Retina (tissue), 1 donor: Measurements from ENCODE around the gene INSIG1.

Experiments
- DNase-seq: peaks from one replicate; pipeline ENCODE4 v3.0.0-alpha.2; 2016

The INSIG1 gene

DNA sequence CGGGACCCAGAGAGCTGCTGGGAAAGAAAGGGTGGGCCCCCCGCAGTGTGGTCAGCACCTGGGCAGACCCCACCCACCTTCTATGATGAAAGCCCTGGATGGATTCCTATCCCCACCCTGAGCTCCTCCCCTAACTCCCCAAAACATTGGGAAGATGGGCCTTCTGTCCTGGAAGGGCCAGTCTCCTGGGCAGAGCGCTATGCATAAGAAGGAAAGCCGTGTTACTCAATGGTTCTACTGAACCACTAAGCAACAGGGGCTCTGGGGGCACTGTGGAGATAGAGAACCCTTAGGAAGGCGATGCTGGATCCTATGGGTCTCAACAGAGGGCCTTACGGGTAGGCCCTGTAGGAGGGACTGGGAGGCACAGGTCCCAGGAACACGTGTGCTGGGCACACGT lies 30.7 kb upstream of the INSIG1 start:
- no peak for DNase-seq

DNA sequence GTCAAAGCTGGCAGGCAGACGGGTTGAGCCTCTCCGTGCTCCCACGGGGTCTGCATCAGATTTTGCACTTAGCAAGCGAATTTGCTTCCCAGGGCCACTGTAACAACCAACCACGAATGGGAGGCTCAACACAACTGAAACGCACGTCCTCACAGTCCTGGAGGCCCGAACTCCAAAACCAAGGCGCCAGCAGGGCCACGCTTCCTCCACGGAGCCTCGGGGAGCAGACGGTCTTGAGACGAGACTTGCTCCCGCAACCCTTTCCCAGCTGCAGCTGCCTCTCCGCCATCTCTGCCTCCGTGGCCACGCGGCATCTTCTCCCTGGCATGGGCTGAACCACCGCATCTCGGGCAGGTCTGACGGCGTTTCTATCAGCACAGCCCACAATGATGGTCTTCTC lies 30.2 kb upstream of the INSIG1 start:
- DNase-seq, result no peak

DNA sequence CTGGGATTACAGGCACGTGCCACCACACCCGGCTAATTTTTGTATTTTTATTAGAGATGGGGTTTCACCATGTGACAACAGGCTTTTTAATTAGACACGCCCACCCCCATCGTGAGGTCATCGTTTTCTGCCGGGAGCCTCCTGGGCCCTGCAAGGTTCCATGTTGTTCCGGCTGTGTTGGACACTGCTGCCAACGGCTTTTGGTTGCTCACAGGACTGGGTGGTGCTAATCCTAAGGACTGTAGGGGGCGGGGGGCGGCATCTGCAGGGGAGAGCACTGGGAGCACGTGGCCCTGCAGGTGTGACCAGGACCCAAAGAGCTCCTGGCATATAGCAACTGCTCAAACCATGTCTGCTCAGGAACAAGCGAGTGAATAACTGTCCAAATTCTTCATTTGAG lies 29.5 kb upstream of the INSIG1 start:
- no peak for DNase-seq

DNA sequence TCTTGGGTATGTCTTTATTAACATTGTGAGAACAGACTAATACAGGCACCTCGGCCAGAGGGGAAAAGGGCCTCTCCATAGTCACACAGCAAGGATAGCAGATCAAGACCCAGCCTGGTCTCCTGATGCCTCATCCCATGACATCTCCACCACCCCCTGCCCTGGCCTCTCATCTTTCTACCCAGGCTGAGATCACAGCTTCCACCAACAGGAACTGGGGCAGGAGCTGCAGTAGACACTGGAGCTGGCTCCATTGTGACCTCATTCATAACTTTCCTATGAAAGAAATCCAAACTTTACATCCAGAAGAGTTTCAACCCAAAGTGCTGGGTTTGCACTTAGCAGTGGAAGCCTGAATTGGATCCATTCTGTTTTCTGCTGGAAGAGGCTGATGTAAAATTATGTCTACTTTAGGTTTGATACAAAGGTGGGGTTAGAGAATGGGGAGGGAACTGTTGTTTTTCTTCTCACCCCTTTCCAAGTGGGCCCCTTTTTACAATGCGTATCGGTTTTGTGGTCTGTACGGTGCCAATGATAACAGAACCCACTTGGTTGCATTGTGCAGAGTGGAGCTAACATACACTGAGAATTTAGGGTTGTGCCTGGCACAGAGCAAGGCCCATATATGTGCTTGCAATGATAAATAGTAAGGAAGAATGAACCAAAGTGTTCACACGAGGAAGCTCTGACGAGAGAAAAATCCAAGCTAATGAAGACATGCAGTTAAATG lies 28.6 kb upstream of the INSIG1 start:
- no peak for DNase-seq

DNA sequence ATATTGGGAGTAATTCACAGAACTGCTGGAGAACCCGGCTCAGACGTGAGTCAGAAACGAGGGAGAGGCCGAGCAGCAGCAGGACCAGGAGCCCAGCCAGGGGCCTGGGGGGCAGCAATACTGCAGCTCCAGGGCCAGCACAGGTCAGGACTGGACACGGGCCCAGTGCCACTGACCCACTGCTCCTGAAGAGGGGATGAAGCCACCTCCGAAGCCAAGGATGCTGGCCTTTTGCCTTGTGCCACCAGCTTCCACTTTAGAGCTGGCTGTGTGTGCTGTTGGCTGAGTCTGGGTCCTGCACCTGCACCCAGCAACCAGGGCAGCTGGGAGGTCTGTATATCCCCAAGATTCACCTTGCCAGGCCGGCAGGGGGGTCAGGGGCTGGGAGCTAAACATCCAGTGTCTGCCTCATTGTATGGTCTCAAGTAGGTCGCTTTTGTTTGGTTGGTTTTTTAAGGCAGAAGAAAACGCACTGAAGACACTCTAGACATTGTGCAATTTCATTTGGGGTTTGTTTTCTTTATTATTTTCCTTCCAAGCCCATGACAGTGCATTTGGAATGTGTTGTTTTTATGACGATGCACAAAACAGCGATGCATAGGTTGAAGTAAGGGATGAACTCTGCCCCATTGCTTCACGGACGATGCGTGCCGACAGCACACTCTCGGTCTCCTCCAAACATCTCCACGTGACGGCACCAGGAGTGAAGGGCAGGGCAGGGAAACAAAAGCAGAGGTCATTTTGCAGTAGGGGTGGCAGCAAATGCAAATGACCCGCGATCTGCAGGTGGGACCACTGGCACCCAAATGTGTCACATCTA lies 27.7 kb upstream of the INSIG1 start:
- DNase-seq, result no peak

DNA sequence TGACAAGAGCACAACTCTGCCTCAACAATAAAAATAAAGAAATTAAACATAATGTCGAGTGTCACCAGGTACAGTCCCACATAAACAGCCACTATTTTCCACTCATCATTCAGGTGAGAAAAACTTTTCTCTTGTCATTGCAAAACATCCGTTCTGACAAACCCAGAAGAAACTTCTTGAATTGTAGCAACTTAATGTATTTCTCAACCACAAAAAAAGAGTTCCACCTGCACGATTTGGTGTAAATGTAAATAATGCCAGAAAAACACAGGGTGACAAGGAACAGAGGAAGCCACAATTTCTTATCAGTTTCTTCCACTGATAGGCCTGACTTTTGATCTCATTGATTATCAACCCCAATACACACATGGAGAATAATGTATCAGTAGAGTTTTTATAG lies 26.8 kb upstream of the INSIG1 start:
- no peak for DNase-seq

DNA sequence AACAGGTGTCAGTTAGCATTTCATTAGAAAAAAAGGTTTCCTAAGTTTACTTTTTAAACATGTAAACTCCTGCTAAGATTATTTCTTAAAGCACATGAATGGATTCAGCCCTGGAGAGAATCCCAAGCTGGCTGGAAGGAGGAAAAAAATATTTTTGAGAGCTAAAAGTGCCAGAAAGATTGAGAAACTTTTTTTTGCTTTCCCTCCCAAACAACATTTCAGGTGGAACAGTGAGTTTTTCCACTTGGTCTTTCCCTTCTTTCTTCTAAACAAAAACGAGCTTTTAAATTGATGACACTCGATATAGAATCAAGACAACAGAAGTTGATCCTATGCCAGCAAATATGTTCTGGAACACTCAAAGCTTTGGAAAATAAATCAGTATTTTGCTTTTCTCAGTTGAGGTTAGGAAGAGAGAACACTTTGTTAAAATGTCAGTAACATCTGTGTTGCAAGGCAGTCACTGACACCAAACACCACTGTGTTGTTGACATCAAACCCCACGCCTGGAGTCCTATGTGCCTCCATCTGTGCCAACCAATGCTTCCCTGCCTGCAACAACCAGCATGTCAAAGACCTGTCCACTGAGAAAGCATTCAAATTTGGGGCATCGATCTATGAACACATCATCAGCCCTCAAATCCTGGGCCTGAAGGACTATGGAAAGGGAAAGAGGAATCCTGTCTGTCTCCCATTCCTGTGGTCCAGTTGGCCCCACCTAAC lies 22.9 kb upstream of the INSIG1 start:
- no peak for DNase-seq

DNA sequence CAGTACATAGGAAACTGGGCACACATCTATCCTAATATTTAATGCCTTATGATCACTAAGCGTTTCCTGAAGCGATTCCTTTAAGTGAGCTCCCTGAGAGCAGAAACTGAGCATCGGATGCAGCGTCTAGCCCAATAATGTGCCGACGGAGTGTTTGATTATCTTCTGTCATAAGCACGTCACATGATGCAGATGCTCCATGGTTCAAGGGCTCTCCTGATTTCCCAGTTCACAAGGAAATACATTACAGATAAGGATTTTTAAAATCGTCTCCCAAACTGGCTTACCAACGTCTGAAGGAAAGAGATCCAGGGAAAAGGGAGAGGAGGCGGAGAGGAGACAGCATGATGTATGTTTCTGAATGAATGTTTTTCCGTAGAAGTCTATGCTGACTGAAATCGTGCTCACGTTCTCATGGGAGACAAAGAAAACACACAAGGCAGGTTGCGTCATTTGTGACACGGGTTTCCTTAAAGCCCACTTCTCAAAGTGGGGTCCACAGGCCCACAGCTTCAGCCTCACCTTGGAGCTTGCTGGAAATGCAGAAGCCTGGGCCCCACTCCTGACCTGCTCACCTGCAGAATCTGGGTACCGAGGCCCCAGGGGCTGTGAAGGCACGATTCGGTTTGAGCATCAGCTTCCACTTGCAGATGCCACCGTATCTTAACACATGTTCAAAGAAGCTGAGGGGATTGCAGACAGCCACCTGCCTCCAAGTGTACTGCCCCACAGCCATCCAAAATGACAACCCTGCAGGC lies 21.5 kb upstream of the INSIG1 start:
- no peak for DNase-seq

DNA sequence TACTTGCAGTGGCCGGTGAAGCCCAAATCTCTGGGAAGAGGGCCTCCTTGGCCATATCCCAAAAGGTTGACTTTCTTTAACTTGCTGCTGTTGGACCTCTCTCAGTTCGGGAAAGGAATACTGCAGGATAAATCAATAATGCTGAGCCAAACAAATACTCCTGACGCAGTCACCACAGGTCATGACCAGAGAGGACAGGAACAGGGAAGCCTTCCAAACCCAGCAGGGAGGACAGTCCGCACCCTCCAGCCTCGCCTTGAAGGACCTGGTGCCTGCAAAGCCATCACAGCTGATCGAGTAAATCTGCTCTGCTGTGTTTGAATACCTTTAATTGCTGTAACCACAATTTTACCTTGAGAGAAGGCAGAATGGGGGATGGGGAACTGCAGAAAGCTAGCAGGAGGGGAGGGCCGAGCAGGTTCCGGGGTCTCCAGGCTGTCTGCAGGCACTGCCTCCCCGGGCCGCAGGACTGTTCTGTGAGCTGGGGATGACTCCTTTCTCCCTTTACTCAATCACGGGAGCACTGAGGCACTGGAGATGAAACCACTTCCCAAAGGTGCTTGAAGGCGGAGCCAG lies 20.8 kb upstream of the INSIG1 start:
- DNase-seq, result no peak

DNA sequence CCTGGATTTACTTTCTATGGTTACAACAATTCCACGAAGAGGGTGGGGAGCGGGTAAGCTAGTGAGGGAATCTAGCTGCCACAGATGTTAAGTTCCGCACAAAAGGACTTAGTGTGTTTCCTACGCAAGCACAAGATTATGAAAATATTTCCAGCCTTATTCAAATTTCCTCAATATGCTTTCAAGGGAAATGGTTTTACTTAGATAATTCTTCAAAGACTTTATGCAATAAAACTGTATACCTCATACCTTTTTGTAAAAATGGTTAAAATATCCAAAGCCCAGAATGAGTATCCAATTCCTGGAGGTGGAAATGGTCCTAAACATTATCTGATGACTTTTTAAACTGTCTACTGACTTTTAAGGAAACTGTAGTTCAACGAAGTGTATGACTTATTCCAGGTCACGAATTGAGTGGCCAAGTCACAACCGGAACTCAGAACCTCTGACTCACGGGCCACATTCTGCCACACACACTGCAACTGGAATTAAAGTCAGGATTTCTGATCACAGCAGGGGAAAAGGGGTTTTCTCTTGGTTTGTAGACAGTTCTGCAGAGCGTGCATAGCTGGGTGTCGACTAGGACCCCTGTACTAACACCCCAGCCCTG lies 20.2 kb upstream of the INSIG1 start:
- DNase-seq, result no peak

DNA sequence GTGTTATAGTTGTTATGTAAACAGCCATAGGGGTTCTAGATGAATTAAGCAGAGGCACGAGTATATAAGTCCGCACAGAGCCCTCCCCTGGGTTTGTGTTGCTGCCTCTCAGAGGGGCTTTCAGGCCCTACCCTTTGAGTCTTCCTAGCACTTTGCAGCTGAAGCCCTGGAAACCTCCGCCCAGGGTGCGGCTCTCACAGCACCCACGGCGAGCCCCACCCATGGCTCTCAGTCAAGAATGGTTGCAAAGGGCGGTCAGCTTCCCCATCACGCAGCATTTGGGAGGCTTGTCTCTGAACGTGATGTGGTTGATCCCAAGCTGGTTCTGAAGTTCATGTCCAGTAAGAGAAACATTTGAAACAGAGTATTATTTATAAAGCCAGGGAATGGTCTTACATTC lies 18.8 kb upstream of the INSIG1 start:
- no peak for DNase-seq

DNA sequence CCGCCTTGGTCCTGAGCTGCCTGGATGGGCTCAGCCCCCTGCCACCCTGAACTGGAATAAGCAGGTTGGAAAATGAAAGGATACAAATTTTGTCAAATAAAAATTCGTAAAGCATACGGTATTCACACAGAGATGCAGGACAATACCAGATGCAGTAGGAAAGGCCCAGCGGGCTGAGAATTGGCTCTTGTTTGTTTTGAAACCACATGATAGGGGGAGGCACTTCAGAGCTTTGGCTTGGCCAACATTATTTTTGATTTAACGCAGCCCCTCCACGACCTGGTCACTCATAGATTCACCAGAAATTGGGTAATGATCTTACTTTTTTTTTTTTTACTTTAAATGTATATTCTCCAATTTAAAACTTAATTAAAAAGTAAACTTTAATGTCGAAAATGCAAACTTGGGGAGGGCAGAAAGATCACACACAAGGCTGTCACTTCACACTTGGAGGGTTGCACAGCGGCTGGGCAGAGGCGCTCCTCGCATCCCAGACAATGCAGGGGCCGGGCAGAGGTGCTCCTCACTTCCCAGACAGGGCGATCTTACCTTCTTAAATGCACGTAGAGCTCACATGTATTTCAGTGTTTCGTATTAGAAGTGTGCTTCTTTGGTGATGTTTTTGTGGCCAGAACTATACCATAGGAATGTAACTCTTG lies 17.8 kb upstream of the INSIG1 start:
- no peak for DNase-seq

DNA sequence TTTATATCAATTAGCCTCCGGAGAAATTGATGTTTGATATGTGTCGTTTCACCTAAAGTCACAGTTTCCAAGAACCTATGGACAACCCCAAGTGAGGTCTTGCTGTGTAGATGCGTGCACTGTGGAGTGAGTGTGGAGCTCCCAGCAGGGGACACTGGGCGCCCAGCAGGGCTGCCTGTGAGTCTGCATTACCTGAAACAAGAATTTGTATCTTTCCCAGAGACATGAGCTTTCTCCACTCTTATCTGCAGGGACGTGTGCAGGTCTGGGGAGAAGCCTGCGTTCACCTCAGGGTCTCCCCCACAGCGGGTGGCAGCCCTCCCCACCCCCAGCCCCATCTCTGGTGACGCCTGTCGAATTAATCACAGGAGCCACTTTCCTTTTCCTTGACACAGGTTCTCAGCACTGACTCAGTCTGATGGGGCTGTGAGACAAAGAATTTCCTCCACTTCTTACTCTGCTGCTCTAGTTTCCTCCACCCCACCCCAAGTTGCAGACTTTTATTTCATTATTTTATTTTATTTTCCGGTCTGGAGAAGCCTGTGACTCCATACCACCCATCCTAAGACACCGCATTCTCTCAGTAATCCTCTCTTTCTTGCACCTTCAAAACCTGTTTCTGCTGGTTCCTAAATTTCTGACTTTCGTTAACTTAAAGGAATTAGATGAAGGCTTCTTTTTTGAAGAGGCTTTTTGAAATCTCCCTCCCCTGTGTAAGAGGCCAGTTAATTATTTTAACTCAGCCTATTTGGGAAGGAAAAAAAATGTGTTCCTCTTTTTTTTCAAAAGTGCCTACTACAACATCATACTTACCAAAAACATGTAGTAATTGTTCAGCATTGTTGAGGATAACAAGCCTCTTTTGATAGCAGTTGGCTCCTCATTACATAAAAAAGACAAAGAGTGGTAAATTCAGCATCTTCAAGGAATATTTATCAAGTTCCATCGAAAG lies 17.0 kb upstream of the INSIG1 start:
- no peak for DNase-seq

DNA sequence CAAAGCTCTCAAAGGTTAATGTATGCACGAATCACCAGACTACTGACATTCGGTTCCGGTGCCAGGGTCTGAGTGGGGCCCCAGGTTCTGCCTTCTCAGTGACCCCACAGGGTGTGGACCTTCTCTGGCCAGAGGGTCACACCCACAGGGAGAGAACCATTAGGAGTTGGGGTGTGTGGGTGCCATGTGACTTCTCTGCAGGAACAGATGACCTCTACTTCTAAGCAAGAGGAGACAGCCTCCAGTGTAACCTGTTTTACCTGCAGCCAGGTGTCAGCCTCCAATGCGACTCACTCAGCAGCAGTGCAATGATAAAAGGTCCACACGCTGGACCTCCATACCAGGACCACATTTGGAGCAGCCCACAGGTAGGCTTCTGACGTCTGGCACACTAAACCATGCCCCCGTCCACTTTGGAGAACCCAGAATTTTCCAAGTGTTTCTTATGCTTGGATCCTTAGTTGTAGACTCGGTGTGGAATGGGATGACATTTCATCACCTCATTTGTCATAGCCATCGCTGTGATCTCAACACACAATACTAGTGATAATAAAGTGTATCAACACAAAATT lies 16.2 kb upstream of the INSIG1 start:
- DNase-seq, result no peak

DNA sequence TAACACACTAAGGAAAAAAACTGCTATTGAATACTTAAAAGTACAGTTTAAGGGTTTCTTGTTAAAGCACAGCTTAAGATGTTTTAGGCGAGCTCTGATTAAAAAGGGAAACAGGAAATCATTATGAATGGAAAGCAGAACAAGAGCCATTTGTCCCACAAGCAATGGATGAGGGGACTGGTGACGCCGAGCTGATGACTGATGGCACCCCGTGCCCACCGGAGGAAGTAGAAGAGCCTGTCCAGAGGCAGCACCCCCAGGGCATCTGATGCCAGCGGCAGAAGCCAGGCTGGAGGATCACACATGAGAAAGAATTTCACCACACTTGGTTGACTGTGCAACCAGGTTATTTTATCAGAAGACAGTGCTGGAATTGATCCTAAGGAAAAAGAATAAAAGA lies 15.0 kb upstream of the INSIG1 start:
- no peak for DNase-seq

DNA sequence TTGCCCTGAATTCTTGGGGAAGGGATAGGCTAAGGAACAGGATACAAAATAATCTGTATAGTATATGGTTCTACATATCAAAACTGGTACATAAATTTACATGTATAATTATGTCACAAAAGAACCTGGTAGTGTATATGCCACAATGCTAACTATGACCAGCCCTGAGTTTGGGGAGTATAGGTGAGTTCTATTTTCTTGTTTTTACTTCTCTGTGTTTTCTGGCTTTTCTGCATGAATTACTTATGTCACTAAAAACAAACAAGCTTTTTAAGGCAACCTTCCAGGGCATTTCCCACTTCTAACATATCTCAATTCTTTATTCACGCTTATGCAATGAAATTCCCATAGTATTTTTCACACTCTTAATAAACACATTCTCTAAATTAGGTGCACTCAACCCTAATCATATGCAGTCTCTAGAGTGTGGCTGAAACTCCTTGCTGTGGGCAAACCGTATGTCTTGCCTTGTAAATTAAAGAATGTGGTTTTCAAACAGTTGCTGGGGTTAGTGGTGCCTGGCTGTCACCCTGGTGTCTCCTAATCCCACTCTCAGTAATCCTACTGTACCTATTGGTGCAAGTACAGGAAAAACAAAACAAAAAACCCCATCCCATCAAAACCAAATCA lies 14.0 kb upstream of the INSIG1 start:
- no peak for DNase-seq

DNA sequence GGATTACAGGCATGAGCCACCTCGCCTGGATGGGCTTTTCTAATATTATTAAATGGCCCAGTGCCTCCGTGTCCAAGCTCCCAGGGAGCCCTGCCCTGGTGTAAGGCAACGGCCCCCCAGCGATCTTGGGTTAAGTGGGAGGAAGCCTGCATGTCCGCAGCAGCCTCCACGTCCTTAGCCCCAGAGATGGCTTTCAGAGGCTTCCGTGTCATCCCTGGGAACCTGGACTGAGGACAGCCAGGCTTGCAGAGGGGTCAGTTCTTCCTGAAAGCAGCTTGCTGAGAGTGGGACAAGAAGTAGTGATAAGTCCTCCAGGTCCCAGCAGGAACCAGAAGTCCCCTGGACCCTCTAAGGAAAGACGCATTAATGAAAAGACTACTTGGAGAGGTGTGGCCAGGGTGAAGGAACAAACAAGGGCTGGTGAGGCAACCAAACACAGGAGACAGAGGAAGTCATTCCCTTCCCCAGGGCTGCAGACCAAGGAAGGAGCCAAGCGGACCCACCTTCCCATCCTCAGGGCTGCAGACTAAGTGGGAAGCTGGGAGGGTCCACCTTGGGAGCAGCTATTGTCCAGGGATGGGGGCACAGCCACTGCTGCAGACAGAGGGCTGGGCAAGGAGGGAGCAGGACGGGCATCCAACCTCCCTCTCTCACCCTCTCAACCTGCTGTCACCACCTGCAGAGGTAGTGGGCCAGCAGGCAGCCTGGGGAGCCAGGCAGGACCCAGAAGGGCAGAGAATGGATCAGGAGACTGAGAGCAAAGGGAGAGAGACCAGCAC lies 13.0 kb upstream of the INSIG1 start:
- no peak for DNase-seq

DNA sequence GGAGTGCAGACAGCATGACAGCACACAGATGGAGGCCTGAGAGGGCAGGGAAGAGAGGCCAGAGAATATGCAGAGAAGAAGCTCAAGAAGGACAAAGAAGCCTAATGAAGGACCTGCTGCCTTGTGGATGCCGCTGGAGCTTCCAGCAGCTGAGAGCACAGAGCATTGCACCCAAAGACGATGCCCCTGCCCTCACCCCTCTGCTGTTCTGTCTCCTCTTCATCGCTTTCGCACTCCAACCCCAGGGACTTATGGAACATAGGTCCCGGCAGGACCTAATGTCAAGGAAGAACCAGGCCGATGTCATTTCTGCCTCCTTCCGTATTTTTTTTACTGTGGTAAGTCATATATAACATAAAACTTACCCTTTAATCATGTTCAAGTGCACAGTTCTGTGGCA lies 12.3 kb upstream of the INSIG1 start:
- DNase-seq, result no peak

DNA sequence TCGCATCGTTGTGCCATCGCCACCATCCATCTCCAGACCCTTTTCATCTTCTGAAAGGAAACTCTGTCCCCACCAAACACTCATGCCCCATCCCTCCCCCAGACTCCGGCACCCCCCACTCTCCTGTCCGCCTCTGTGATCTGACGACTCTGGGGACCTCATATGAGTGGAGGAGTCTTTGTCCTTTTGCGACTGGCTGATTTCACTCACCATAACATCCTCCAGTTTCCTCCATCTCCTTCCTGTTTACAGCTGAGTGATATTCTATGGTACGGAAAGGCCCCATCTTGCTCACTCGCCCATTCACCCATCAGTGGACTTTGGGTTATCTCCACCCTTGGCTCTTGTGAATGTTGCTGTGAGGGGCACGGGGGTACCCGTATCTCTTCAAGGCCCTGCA lies 11.8 kb upstream of the INSIG1 start:
- no peak for DNase-seq
